Activated CD4-positive, alpha-beta T cell treated with anti-CD3 and anti-CD28 coated beads, Interleukin-2, amount 50 U/mL, for 16 hours (primary cell): ENCODE data around the gene PRPF6.

Experiments
- DNase-seq: peaks from one replicate; pipeline ENCODE4 v3.0.0-alpha.2; 2020

PRPF6 gene

DNA sequence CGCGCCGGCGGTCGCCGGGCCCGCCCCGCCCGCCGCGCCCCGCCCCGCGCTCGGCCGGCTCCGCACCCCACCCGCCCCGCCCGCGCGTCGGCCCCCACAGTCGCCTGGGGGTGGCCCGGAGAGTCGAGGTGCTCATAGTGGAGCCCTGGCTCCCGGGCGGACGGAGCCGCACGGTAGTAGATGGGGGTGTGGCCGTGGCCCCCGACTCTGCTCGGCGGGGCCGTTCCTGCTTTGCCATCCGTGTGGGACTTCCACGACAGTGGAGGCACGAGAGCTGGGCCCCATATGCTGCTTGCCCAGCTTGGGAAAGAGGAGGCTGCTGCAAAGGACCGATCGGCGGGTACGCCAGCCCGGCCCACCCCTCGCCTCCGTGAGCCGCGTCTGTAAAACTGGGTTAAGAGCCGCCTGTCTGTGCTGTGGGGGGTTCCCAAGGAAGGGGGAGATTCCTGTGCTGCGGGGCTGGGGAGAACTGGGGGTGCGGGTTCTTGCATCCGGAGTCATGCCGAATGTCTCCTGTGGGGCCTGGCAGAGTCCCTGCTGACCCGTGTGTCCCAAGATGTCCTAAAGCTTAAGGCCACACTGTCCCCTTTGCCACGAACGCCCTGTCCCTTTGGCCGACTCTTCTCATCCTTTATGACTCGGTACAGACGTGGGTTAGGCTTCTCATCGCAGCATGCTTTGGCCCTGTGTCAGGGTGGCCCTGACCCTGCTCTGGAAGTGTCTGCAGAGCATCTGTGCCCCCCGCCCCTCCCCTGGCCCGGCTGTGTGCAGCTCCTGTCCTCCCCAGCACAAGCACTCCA, 99.3 kb downstream of the PRPF6 start, which contains the start of gene OPRL1:
Gene OPRL1, plus strand, starts transcription at position 70 of the 800 bp plus-strand sequence. CDS start 12,639 bp downstream, outside the sequence.
- no peak for DNase-seq

- no peak for DNase-seq
Observed at GRCh38 chr20:64080813-64081623, 100.1 kb downstream of the PRPF6 start.

GRCh38 chr20:64081624-64081964, 100.7 kb downstream of the PRPF6 start:
- no peak for DNase-seq

DNA sequence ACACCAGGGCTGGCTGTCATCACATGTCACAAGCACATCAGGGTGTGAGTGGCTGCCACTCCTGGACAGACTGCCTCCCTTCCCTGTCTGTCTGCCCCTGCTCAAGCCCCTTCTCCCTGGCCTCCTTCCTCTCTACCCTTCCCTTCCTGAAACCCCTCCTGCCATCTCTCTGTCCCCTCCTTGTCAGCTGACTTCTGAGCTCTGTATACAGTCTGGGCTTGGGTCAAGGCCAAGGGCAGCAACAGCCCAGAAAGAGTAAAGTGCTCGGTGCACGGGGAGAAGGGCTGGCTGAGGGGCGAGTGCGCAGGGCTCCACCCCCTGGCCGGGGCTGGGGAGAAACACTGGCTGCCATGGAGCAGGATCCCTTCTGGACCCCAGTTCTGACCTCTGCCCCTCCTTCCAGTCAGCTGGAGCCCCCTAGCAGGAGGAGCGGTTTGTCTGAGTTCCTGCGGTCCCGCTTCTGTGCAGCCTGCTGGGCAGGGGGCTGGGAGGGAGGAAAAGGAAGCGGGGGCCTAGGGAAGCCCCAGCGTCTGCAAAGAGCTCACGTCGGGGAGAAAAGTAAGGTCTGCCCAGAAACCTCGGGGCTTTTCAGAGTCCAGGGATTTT, 101.3 kb downstream of the PRPF6 start:
- DNase-seq = no peak
